Measurements from ENCODE around the gene YWHAQ.

The YWHAQ gene

GRCh38 chr2:9654452-9655100 lies 23.8 kb upstream of the YWHAQ start:
- DNase-seq, result no peak

GRCh38 chr2:9653485-9654271 lies 22.9 kb upstream of the YWHAQ start:
- DNase-seq, result no peak

DNA sequence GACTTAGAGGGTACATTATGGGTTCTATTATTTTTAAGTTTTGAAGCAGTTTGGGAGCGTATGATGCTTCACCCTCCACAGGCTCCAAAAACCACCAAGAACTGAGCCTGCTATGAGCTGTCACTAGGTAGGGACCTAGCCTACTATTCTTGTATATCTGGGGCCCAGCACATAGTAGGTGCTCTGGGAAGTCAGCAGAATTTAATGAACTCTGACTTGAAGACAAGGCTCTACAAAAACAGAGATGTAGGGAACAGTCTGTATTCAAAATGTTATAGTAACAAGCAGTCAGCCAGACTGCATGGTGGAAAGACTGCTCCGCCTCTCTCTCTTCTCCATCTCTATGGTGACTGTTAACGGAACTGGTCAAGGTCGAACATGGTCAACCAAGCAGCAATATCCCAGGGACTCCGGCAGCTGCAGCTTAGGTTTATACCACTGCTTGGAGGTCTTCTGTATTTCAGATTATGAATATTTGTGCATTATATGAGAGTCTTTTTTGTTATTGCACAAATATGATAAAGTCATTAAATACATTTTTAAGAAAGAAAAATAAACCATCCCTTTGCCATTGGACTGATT lies 22.2 kb upstream of the YWHAQ start:
- peak; percentile 35 for DNase-seq

DNA sequence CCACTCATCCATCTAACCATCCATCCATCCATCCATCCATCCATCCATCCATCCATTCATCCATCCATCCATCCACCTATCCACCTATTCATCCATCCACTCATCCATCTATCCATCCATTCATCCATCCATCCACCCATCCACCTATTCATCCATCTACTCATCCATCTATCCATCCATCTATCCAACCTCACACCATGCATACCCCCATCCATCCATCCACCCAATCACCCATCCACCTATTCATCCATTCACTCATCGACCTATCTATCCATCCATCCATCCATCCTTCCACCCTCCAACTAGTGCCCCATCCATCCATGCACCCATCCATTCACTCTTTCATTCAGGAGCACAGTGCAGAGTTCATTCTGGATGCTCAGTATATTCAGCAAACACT lies 21.5 kb upstream of the YWHAQ start:
- DNase-seq, result no peak

- DNase-seq, result no peak
Measured at GRCh38 chr2:9650119-9650821, 19.5 kb upstream of the YWHAQ start.

DNA sequence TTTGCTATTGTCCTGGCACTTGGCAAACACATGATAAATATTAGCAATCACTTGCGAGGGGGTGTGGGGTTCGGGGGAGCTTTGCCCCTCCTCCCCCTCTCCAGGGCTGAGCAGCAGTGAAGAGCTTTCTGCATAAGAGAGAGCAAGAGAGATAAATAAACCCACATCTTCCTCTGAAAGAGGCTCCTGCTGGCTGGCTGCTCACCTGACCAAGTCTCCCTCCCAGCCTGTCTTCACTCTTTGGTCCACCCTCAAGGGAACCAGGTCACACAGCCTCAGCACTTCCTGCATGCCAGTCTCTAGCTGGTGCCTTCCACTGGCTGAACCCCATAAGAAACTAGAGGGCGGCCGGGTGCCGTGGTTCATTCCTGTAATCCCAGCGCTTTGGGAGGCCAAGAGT lies 18.5 kb upstream of the YWHAQ start:
- DNase-seq, result no peak

DNA sequence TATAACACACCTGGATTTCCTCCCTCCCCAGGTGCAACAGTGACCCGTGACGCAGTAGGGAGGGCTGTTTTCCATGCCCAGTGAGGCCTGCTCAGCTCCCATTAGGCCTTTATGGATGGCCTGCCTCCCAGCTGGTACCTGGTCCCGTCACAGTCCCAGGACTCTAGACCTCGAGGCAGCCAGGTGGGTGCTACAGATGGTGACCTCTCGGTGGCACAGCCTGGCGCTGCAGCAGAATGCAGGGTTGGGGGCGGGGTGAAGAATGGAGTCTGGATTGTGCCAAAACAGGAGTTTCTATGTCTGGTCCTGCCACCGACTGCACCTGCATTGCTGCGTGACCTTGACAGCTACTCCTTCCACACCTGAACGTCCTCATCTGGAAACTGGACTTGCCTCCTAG lies 18.0 kb upstream of the YWHAQ start:
- peak; percentile 85 for DNase-seq

- no peak for DNase-seq
Measured at GRCh38 chr2:9647884-9648283, 17.1 kb upstream of the YWHAQ start.

- DNase-seq, result no peak
Measured at GRCh38 chr2:9646196-9647030, 15.6 kb upstream of the YWHAQ start.

GRCh38 chr2:9644603-9645002 lies 13.8 kb upstream of the YWHAQ start:
- no peak for DNase-seq

DNA sequence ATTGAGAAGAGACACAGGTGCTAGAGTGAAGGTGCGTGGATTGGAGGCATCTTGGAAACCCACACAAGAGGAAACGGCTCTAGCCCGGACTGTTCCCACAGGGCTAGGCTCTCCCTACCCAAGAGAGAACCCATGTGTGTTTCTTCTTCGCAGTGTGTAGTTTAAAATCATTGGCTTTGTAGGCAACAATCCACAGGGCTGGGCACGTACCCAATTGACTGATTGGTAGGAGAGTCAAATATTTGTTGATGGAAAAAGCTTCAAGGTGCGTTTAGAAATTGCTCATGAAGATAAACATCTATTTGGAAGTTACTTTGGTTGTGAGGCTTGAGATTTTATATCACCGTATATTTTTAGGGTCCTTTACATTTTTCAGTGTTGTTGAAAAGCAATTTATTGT lies 13.2 kb upstream of the YWHAQ start:
- no peak for DNase-seq

- no peak for DNase-seq
Measured at GRCh38 chr2:9641641-9642040, 10.8 kb upstream of the YWHAQ start.

GRCh38 chr2:9640403-9641104 lies 9.8 kb upstream of the YWHAQ start:
- no peak for DNase-seq

DNA sequence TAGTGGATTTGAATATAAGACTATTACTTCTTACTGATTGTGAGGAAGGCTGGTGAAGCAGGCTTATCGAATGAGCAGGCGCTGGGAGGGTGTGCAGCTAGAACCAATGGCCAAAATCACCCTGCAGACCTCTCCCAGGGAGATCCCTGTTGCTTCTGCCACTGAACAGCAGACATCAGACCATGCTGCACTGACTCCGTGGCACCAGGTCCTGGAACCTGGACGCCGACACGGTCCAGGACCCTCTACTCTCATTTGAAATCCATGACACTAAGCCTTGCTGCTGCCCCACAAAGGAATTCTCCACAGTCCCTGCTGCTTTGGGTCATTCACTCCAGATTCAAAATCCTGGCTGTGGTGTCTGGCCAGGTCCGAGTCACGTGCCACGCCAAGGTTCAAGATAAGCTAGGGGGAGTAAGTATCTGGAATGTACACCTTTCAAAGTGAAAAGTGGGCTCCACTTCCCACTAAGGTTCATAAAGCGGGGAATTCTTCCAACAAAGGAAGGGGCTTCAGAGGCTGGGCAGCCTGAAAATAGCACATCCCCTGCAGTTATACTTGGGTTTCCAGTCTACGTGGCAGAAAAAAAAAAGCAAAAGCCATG lies 9.0 kb upstream of the YWHAQ start:
- no peak for DNase-seq

GRCh38 chr2:9639000-9639602 lies 8.3 kb upstream of the YWHAQ start:
- no peak for DNase-seq

DNA sequence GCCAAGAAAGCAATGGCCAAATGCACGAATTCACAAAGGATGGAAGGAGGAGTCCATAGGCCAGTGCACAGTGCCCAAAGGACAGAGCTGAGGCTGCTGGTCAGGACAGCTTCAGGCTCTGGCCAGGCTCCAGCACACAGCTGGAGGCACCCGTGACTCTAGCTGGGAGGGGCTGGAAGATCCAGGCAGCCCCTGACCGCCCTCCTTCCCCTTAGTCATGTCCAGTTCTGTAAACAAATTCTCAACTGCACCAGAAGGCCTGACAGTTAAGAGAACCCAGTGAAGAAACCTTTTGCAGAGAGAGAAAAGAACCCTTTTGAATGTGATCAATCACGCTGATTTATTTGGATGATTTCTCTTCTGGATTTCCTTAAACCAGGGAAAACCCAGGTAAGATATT lies 7.7 kb upstream of the YWHAQ start:
- DNase-seq, result peak; percentile 75

DNA sequence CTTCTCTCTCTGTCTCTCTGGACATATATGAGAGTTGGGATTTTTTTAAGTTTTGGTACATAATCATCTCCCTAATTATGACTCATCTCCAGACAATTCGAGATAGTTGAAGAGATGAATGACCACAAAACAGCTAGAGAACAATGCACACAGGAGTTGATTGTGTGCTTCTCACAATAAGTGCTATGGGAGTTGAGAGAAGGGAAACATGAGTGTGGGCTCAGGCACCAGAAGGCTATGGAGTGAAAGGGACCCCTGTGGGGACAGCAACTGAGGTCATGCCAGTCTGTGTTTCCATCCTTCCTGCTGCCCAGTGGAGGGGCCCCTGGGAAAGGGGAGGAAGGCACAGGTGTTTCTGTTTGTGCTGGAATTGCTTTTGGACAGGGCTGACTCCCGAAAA lies 6.5 kb upstream of the YWHAQ start:
- peak; percentile 54 for DNase-seq

- no peak for DNase-seq
Measured at GRCh38 chr2:9634133-9634532, 3.3 kb upstream of the YWHAQ start.

- DNase-seq, result no peak
Measured at GRCh38 chr2:9631878-9632700, 1.3 kb upstream of the YWHAQ start.

DNA sequence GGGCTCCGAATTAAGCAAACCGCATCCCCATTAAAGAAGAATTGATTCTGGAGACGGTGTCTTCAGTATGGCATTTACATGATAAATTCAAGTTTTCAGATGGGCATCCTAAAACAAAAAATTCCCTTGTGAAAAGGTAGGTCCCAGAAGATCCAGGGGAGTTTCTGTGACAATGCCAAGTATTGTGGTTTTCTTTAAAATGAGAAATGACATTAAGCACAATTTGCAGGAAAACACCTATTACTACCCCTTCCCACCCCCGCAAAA lies 689 bp upstream of the YWHAQ start:
- no peak for DNase-seq
